H54 (cell line): ENCODE measurements around the gene ZRANB2.

Source experiments
- DNase-seq: peaks from one replicate; pipeline ENCODE4 v3.0.0; 2011; ENCODE audit warnings: low spot score, mixed read lengths; ENCODE audit not compliant: insufficient read length
- FAIRE-seq: peaks from 3 replicates; lab custom pipeline; 2011; peaks lifted over from hg19 to GRCh38; lab: Jason Lieb, UNC
- POLR2A ChIP-seq: IDR thresholded peaks from 2 replicates; pipeline ENCODE4 v1.6.1; 2011; ENCODE audit warnings: low read depth, mild to moderate bottlenecking, low read length

The ZRANB2 gene, protein sequence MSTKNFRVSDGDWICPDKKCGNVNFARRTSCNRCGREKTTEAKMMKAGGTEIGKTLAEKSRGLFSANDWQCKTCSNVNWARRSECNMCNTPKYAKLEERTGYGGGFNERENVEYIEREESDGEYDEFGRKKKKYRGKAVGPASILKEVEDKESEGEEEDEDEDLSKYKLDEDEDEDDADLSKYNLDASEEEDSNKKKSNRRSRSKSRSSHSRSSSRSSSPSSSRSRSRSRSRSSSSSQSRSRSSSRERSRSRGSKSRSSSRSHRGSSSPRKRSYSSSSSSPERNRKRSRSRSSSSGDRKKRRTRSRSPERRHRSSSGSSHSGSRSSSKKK

DNA sequence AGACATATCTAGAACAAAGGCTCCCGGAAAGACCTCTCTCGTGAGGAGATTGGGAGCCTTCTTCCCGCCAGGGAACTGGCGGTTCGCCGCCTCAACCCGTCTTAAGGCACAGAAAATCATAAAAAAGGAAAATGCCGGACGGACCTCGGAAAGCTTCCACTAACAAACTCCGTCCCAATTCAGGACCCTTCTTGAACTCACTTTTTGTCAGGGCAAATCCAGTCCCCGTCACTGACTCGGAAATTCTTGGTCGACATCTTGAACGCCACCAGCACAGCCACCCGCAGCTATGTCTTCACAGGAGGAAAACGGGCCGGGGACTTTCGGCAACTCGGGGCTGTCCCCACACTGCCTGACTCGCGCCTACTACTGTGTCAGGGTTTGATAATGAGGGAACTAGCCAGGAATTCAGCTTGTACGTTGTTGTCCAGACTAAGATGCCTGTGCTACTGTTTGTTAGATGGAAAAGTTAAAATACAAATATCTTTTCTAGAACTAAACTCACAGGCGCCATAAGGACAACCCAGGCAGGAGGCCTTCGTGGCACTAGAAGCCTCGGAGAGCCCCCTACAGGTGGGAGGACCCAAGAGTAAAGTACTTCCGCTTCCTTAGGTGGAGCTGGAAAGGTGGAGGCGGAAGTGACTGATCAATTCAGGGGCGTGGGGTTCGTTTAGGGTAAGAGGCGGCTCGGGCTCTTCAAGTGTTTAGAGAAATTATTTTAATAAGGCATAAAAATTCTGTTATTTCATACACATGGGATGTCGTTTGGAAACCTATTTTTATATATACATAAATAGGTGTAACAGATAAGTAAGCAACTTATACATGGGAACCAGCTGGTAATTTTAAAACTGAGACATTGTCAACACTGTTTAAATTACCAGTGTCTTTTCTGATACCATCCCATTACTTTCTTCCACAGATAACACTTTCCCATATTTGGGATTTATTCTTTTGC lies at the start of gene ZRANB2:
Gene ZRANB2 (minus strand): TSS at position 297 of the 958 bp plus-strand sequence. CDS start 40 bp downstream, at position 257.
- DNase-seq (peak; percentile 67), FAIRE-seq (peak; percentile 95)
- TF ChIP-seq POLR2A = peak; percentile 66

DNA sequence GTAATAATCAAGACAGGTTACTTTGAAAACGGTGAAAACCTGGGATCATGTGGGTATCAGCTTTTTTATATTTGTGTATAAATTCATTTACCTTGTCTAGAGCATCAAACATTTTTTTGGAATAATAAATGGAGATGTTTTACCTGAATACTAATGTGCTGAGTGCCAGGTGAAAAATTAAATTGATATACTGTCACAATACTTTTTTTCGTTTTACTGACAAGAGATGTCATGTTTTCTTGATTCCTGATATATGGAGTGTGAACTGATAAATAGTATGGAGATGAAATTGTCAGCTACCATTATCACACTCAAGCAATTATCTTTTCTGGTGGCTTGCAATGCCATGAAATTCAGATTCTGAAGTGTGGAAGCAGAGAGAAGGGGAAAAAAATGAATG lies 47.2 kb upstream of the ZRANB2 start:
- no peak for TF ChIP-seq POLR2A
- DNase-seq (no peak), FAIRE-seq (no peak)

DNA sequence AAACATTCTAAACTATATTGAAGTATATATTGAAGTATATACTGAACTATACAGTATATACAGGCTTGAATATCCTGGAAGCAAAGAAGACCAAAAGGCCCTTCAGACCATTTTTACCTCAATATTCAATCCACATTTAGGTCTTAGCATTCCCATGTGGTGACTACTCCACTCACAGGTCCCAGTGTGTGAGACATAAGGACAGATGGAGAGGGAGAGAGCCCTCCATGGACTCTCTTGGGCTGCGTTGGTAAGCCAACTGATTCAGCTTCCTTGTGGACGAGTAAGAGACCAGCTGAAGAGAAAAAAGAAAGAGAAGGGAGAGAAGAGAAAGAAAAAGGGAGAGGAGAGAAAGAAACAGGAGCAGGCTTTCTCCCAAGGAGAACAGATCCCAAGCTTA lies 37.3 kb upstream of the ZRANB2 start:
- FAIRE-seq = no peak
- no peak for TF ChIP-seq POLR2A
- DNase-seq = no peak

DNA sequence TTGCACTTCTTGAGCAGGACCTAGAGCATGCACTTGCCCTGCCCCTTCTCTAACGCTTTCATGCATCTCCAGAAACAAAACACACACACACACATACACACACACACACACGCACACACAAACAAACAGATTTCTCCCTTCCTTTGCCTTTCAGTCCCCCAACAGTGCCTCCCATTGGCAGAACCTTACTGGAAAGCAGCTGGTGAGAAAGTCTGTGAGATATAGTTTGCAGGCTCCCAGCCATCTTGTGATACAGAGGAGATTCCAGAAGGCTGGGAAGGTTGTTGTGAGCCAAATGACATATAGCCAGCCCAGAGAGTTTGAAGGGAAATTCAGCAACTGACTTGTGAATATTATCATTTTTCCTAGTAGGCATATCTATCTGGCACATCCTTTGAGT lies 35.9 kb upstream of the ZRANB2 start:
- DNase-seq = no peak
- FAIRE-seq = no peak
- TF ChIP-seq POLR2A = no peak

DNA sequence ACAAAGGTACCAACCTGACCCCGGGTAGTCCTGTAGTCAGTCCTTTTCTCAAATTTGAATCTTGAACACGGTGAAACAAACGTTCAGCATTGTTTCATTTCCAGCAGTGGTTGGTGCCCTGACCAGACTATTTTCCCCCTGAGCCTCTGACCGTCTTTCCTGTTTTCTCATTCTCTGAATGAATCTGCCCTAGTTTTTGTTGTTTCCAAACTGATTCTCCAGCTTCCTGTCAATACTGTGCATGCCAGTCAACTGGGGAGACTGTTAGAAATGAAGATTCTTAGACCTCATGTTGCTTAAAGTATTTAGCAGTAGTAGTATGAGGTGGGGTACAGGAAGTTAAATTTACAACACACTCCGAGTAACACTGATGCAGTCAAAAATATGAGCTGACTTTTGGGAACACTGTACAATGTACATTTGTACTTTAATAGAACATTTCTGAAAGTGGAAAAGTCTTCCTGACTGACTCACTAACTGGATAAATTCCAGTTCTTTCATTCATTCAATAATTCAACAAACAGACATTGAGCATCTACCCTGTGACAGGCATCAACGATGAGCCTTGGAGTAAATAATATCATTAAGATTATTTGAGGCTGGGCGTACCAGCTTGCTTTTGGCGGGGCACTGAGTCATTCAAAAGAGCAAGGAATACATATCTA lies 26.0 kb upstream of the ZRANB2 start:
- DNase-seq (no peak), FAIRE-seq (no peak)
- TF ChIP-seq POLR2A = no peak

DNA sequence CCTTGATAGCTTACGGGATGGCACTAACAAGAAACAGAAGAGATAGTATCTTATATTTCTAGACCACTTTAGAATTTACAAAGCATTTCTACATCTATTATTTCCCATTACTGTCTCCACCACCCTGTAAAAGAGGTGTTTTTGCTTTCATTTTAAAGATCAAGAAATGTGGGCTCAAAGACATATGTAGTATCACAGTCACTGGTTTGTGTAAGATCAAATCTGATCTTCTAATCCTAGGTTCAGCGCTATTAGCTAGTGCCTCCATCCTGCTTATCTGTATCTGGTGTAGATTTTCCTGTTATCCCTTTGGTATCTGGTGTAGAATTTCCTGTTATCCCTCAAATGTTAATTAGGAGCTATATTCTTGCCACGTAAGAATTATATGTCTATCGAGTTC lies 23.6 kb upstream of the ZRANB2 start:
- no peak for FAIRE-seq
- no peak for TF ChIP-seq POLR2A
- DNase-seq = no peak

DNA sequence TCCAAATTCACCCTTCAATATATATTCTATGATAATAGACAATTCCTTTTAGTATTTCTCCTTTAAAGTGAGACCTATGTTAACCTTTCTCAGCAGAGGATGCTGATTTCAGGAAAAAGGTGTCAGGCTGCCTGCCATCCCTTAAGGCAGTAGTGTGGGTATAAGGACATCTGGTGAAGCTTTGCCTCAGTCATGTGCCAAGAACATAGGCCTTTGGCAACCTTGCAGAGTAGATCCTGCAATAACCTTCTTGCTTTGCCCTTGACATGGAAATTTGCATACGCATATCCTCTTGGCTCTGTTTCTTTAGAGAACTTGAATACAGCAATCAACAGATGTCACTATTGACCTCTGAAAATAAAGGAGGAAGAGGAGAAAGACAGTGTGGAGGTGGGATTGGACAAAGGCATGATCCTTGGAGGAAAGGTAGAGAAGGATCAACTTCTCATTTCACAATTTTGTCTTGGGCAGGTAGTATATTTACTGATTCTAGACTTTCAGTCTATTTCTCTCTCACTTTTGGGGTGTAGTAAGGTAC lies 21.1 kb upstream of the ZRANB2 start:
- no peak for DNase-seq
- no peak for FAIRE-seq
- TF ChIP-seq POLR2A = no peak

DNA sequence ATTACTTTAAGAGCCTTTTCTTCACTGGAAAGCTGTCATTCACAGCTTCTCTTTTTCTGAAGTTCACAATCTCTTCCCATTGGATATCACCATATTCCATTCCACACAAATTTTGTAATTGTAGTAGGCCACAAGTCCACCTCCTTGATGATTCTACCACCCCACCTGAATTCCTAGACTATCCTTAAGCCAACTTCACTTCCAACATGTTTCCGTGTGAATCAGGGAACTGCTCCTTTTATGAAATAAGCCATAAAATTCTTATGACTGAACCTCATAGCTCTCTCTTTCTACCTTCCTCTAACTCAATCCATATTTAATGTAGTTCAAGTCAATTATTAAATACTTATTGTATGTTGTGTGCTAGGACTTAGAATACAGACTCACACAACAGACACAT lies 16.6 kb upstream of the ZRANB2 start:
- DNase-seq (no peak), FAIRE-seq (no peak)
- TF ChIP-seq POLR2A = no peak

DNA sequence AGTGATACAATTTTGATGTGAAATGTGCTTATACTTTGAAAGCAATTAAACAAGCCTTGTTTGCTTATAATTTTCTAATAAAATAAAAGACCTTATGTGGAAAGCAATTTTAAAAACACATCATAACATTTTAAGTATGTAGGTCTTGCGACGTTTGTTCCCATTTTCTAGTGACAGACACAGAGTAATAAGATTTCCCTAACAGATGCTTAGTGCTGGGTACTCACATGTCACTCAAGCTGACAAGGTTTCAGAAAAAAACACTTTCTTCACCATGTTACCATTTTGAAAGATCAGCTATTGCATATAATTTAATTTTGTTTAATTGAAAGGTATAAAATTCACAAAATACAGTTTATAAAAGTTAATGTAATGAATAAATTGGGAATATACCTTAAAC lies 14.1 kb upstream of the ZRANB2 start:
- FAIRE-seq = no peak
- no peak for DNase-seq
- no peak for TF ChIP-seq POLR2A

DNA sequence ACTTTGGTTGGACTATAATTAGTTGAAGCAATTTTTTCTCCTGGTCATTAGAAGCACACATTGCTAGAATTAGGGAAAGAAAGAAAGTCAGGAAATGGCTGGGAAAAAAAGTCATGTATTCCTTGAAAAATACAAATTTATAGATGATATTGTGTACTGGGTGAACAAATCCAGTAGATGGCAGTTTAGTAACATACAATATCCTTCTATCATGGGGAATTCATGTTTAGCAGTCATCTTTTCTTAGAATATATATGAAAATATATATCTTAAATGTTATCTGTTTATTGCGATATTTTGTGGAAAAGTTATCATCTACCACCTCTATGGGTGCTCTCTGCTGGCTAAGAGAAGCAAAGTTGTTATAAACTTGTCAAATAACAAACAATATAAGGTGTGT lies 13.1 kb upstream of the ZRANB2 start:
- no peak for TF ChIP-seq POLR2A
- DNase-seq (no peak), FAIRE-seq (no peak)

DNA sequence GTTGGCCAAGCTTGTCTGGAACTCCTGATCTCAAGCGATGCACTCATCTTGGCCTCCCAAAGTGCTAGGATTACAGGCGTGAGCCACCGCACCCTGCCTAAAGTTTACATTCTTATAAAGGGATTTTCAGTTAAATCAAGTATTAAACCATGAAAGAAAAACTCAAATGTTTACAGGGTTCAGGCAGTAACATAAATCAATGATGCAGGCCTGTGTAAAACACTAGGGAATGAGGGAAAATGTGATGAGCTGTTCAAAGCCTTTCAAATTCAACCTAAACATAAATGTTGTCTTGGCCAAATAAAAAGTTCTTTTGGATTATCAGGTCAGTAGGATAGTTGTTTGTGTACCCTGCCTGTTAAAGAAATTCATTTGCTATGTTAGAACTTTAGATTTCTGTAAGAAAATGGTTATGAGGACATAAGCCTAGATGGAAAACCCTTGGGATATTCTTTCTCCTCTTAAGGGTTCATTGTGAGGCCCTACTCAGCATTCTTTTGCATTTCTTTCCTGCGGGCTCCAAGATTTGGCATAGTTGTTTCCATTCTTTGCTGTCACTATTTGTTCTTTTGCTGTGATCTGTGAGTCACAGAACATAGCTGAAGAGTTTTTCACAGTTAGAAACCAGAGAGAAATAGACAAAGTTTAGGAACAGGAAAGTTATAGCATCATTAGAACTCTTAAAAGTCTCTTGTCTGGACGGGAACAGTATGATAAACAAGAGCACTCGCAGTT lies 8.9 kb upstream of the ZRANB2 start:
- FAIRE-seq (no peak), DNase-seq (no peak)
- no peak for TF ChIP-seq POLR2A

DNA sequence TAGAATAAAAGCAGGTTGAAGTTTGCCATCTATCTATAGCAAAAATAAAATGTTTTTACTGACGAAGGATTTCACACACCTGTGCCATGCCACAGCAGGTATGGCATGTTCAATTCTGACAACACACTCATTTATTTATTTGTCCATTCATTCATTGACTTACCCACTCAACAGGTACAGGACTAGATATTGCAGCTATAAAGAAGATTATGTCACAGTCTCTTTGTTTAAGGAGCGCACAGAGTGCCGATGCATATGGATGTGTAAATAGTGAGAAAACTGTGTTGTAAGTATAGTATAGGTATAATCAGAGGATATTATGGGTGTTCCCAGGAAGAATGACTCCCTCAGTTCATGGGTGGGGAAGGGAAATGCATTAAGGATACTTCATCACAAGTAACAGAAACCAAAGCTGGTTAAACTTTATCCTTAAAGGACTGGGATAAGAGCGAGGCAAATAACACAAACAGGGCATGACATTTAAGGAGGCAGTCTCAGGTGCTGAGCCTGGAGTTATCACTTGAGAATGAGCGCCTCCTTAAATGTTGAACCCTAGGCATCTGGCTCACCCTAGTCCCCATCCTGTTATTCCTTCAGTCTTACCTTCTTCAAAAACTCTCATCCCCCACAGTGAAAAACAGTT lies 7.9 kb upstream of the ZRANB2 start:
- no peak for FAIRE-seq
- no peak for TF ChIP-seq POLR2A
- no peak for DNase-seq
